NB4 (cell line): ENCODE data around the gene TCOF1.

ENCODE experiments used
- CTCF ChIP-seq: IDR thresholded peaks from one replicate; pipeline ENCODE4 v1.5.1; 2012; ENCODE audit warnings: low read depth, low read length
- MYC ChIP-seq: IDR thresholded peaks from 2 replicates; pipeline ENCODE4 v1.6.1; 2011; ENCODE audit warnings: low read depth, low read length
- POLR2A ChIP-seq: IDR thresholded peaks from 2 replicates; pipeline ENCODE4 v1.6.1; 2011; ENCODE audit warnings: mild to moderate bottlenecking; ENCODE audit not compliant: insufficient read length; ENCODE audit errors: extremely low read depth

- TF ChIP-seq CTCF (no peak), POLR2A (no peak), MYC (no peak)
These were observed 13.4 kb upstream of the TCOF1 start for GRCh38 chr5:150343994-150344631.
